Measurements from ENCODE around the gene XCR1. TPM values are rescaled to one million over a fixed set of nuclear protein-coding genes. Genes with fewer than 3 reads are reported as not detected.

XCR1 gene
- total and polyA plus RNA-seq, 12 donors = 0.01 to 0.72 (median 0.09) TPM; not detected in 7

GRCh38 chr3:45987368-45988291, 39.7 kb downstream of the XCR1 start:
- ATAC-seq (peak in 7 of 8 donors; percentile 4 to 23 (median 10)), DNase-seq (peak in 1 of 2 donors; percentile 25)
- Histone ChIP-seq H3K4me1 (peaks cover 42 to 99% (median 96%) of the 10 kb centered on the region in 9 donors), H3K4me3 (no peak overlapping the region), H3K27me3 (no peaks in the 10 kb centered on the region), H3K27ac (peak overlapping the region; percentile 79 to 99 (median 92)), H3K9me3 (no peaks in the 10 kb centered on the region), H3K36me3 (peaks cover 0 to 27% (median 10%) of the 10 kb centered on the region in 9 donors)
- intact Hi-C loops (cut with DNase I) = loop anchor here in 1 of 10 donors (5.0 kb wide), 1 partner anchor 80 kb away; no protein-coding TSS in a partner anchor
- 13 to 18% methylated on average over 8 of the region's 8 CpGs for WGBS, 2 donors
- no peak for TF ChIP-seq CTCF (IDR thresholded peaks at IDR 0.05)

GRCh38 chr3:45986303-45986982, 40.8 kb downstream of the XCR1 start:
- ATAC-seq (peak; percentile 68 to 87 (median 84)), DNase-seq (peak; percentile 43 to 71)
- Histone ChIP-seq H3K4me3 (no peak overlapping the region), H3K27ac (peak overlapping the region; percentile 79 to 99 (median 92)), H3K9me3 (no peaks in the 10 kb centered on the region), H3K4me1 (peaks cover 39 to 99% (median 90%) of the 10 kb centered on the region in 9 donors), H3K36me3 (peaks cover 0 to 39% (median 21%) of the 10 kb centered on the region in 9 donors), H3K27me3 (no peaks in the 10 kb centered on the region)
- no peak for TF ChIP-seq CTCF (IDR thresholded peaks at IDR 0.05)
- WGBS, 2 donors = 29 to 47% methylated on average over 5 of the region's 5 CpGs
- intact Hi-C loops (cut with DNase I) = loop anchor here in 1 of 10 donors (5.0 kb wide), 1 partner anchor 81 kb away; no protein-coding TSS in a partner anchor

- TF ChIP-seq CTCF (IDR thresholded peaks at IDR 0.05) = no peak
- peaks cover 39 to 100% (median 87%) of the 10 kb centered on the region in 9 donors for H3K4me1 ChIP-seq
- DNase-seq (peak in 1 of 2 donors; percentile 23), ATAC-seq (peak; percentile 50 to 80 (median 72))
- peak overlapping the region; percentile 79 to 99 (median 92) for H3K27ac ChIP-seq
- intact Hi-C loops (cut with DNase I) = loop anchor here in 1 of 10 donors (5.0 kb wide), 1 partner anchor 82 kb away; no protein-coding TSS in a partner anchor
- no peaks in the 10 kb centered on the region for H3K9me3 ChIP-seq
- H3K27me3 ChIP-seq = no peaks in the 10 kb centered on the region
- H3K36me3 ChIP-seq = peaks cover 0 to 46% (median 29%) of the 10 kb centered on the region in 9 donors
- H3K4me3 ChIP-seq = no peak overlapping the region
- WGBS, 2 donors = 31 to 46% methylated on average over 13 of the region's 13 CpGs
These were observed 41.6 kb downstream of the XCR1 start for GRCh38 chr3:45985532-45986302.
